Muscle of leg (tissue), 11 donors: ENCODE measurements around the gene CAMKMT. TPM values are rescaled to one million over a fixed set of nuclear protein-coding genes. Genes with fewer than 3 reads are reported as not detected.

Source experiments
- DNase-seq: peaks from one replicate; pipeline ENCODE4 v3.0.0; 2013
- H3K27ac ChIP-seq: one replicate; pipeline ENCODE4 v1.5.1; 2013; ENCODE audit warnings: mild to moderate bottlenecking, low read length, control low read depth
- H3K27me3 ChIP-seq: one replicate; pipeline ENCODE4 v1.6.1; 2013; ENCODE audit warnings: low read length; ENCODE audit not compliant: control insufficient read depth, insufficient read depth
- H3K36me3 ChIP-seq: one replicate; pipeline ENCODE4 v1.6.1; 2013; ENCODE audit warnings: low read length; ENCODE audit not compliant: control insufficient read depth, insufficient read depth
- H3K4me1 ChIP-seq: one replicate; pipeline ENCODE4 v1.6.1; 2013; ENCODE audit warnings: low read length; ENCODE audit not compliant: control insufficient read depth, insufficient read depth
- H3K4me3 ChIP-seq: one replicate; pipeline ENCODE4 v1.5.1; 2013; ENCODE audit warnings: low read length, control low read depth
- H3K9me3 ChIP-seq: replicated peaks from 2 replicates; pipeline ENCODE4 v1.6.1; 2013; ENCODE audit warnings: low read depth, low read length; ENCODE audit not compliant: control insufficient read depth
- WGBS: methylation state at CpG from one replicate; pipeline ENCODE4 v1.1.5; 2013; ENCODE audit warnings: missing lambda C conversion rate; ENCODE audit not compliant: insufficient coverage; 5-methylcytosine and 5-hydroxymethylcytosine counted together
- polyA plus RNA-seq, 8 donors: library from polyadenylated mRNA; unstranded; fragments of 120-200 nt; gene quantifications; one replicate each; pipeline versions ENCODE4 v1.2.1 to v1.2.3, GENCODE V29; 2013; ENCODE audit warnings: inconsistent platforms in 1 of 8, low replicate concordance in 1 of 8; ENCODE audit not compliant: insufficient read length in 8 of 8, insufficient read depth in 1 of 8
- total RNA-seq: library from RNA; stranded (reverse); fragments of 120-200 nt; gene quantifications from one replicate; pipeline ENCODE4 v1.2.4, GENCODE V29; 2013

The CAMKMT gene
- total and polyA plus RNA-seq, 9 donors = 3.8 to 6.1 (median 4.6) TPM

DNA sequence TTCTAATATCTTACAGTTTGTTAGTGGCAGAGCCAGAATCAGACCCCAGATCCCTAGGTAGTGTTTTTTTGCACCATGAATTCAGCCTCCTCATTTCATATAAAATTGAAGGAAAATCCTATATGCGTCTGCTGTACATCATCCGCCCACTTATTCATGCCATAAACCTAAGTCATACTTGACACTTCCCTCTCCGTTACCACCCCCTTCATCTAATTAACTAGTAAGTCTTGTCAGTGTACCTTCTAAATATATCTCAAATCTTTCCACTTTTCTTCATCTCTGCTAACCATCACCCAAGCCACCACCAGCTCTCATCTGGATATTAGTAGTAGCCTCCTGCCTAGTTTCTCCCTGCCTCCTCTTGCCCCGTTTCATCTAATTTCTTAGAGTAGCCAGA lies 331.1 kb downstream of the CAMKMT start:
- DNase-seq = no peak
- Histone ChIP-seq H3K4me1 (no peaks in the 10 kb centered on the region), H3K36me3 (no peaks in the 10 kb centered on the region), H3K4me3 (no peak overlapping the region), H3K9me3 (no peaks in the 10 kb centered on the region), H3K27me3 (no peaks in the 10 kb centered on the region), H3K27ac (no peak overlapping the region)
- WGBS = 86% methylated on average over 3 of the region's 4 CpGs

DNA sequence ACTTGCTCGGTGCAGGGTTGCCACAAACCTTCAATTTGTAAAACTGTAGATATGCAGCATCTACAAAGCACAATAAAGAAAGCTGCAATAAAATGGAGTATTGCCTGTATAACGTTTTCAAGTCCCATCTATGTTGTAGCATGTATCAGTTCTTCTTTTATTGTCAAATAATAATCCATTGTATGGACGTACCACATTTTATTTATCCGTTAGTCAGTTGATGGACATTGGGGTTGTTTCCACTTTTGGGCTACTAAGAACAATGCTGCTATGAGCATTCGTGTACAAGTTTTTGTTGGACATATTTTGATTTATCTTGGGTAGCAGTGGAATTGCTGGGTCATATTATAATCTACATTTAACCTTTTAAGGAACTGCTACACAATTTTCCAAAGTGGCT lies 339.1 kb downstream of the CAMKMT start:
- no peaks in the 10 kb centered on the region for H3K36me3 ChIP-seq
- 100% methylated on average over 1 of the region's 5 CpGs for WGBS
- no peak overlapping the region for H3K27ac ChIP-seq
- H3K27me3 ChIP-seq = no peaks in the 10 kb centered on the region
- no peaks in the 10 kb centered on the region for H3K4me1 ChIP-seq
- no peaks in the 10 kb centered on the region for H3K9me3 ChIP-seq
- no peak for DNase-seq
- no peak overlapping the region for H3K4me3 ChIP-seq

DNA sequence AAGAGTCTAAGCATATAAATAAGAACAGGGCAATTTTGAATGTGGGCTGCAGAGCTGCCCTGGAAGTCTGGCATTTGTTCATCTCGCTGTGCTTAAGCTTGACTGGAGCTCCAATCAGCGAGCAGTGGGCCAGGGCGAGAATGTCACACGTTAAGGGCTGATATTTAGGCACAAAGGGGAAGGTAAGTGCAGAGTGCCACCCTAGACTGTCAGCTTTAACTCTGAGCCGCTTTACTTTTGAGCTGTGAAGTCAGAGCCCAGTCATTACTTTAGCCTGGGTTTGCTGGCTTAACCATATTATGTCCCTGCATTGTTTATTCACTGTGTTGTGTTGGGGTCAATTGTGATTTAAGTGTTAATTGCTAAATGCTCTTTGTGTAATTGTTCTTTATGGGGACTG lies 343.6 kb downstream of the CAMKMT start:
- no peak overlapping the region for H3K27ac ChIP-seq
- H3K9me3 ChIP-seq = no peaks in the 10 kb centered on the region
- WGBS = 47% methylated on average over 5 of the region's 5 CpGs
- H3K27me3 ChIP-seq = no peaks in the 10 kb centered on the region
- H3K36me3 ChIP-seq = no peaks in the 10 kb centered on the region
- DNase-seq = no peak
- H3K4me3 ChIP-seq = no peak overlapping the region
- peaks cover 2% of the 10 kb centered on the region for H3K4me1 ChIP-seq

DNA sequence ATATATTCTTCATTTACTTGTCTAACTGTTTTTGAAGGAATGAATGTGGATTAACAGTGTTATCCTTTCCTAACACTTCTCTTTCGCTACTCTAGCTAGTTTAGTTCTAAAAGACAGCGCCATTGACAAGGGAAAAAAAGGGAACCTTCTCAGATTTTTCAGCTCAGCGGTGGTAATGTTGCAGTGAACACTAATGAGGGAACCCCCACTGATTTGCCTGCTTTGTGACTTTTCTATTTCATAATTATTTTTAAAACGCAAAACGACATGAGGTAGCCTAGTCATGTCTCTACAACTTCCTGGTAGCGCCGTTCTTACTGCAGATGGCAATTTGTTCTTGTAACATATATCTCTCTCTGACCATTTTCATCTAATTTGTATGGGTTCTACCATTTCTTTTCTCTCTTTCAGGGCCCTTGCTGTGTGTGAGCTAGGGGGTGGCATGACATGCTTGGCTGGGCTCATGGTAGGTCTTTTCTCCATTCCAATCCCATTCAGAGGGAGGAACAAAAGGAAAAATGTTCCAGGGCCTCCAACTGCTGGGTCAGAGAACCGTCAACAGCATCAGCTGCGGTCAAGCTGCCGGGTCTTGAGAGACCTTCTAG lies 344.2 kb downstream of the CAMKMT start:
- Histone ChIP-seq H3K9me3 (no peaks in the 10 kb centered on the region), H3K4me1 (peaks cover 2% of the 10 kb centered on the region), H3K27ac (no peak overlapping the region), H3K27me3 (no peaks in the 10 kb centered on the region), H3K4me3 (no peak overlapping the region), H3K36me3 (no peaks in the 10 kb centered on the region)
- WGBS = 100% methylated on average over 2 of the region's 10 CpGs
- no peak for DNase-seq

DNA sequence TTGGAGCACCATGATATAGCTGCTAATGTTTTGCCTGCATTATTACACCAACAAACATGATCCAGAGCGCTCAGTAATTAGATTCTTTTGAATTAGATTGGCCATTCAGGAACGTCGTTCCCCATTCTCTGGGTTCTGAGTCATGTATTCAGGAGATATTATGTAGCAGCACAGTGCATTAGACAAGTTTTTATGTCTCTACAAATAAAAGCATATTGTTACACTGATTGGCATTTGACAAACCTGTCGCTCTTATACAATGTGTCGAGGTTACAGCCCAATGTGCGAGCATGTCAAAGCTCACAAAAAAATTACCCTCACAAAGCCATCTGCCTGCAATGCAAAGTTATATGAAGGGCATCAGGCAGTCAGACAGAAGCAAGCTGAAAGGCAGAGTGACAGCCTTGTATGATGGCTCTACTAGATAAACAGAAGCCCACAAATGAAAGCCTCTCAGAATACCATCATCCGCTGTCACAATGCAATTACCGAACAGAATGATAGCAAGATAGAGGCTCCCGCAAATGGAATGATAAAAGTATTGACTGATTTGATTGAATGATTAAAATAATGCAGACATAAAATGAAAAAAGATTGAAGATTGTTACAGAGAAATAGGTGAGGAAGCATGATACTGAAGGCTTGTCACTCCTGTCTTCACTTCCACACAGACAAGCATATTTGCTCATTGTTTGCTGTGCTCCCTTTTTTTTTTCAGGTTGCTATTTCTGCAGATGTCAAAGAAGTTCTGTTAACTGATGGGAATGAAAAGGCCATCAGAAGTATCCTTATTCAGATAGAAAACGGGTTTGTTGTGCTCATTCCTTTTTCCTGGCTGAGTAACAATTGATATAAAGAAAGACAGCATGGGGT lies 345.2 kb downstream of the CAMKMT start:
- Histone ChIP-seq H3K4me1 (peaks cover 2% of the 10 kb centered on the region), H3K4me3 (no peak overlapping the region), H3K36me3 (no peaks in the 10 kb centered on the region), H3K27me3 (no peaks in the 10 kb centered on the region), H3K9me3 (no peaks in the 10 kb centered on the region), H3K27ac (no peak overlapping the region)
- no peak for DNase-seq
- WGBS = no CpG with 5 or more reads among the region's 10 CpGs

DNA sequence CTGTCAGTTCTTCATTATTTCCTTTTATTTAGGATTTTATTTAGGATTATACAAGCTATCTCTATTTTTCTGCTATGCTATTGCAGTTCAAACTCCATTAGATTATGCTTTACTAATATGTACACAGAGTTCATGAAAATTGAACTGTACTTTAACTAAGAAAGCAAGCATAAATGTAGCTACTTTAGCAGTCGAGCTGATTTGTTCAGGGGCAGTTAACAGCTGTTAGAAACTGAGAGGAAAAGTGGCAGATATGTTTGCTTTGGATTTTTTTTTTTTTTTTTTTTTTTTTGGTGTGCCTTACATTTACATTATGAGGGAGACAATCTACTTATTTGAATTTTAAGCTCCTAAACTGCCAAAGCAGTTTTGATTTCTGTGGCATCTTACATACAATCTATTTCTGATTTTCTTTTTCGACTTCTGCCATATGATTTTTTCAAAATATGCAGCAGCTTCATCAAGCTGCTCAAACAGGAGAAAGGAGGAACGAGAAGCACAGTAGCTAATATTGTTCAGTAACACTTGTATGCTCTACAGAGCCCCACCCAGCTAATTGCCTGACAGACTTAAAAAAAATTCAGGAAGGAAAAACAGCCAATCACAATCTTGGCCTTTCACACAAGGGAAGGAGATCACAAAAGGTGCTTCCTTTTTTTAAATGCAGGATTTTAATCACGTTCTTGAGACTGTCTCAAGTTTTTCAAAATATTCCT lies 346.4 kb downstream of the CAMKMT start:
- Histone ChIP-seq H3K27ac (no peak overlapping the region), H3K27me3 (no peaks in the 10 kb centered on the region), H3K4me3 (no peak overlapping the region), H3K36me3 (no peaks in the 10 kb centered on the region), H3K9me3 (no peaks in the 10 kb centered on the region), H3K4me1 (peaks cover 2% of the 10 kb centered on the region)
- DNase-seq = peak; percentile 51
- no CpG with 5 or more reads among the region's 4 CpGs for WGBS

DNA sequence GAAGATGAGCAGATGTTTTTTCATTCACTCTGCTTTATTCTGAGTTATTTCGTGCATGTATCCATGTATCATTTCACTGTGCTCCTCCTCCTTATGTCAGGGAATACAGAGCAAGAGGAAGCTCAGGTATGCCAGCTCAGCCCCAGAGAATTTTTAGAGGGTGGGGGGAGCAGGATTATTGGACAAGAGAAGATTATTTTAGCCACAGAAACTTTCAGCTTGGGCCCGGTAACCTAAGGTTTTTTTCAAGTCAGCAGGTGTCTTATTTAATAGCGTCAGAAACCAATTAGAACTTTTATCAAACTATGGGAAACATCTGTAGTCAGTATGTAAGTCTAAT lies 346.9 kb downstream of the CAMKMT start:
- H3K4me3 ChIP-seq = no peak overlapping the region
- peaks cover 2% of the 10 kb centered on the region for H3K4me1 ChIP-seq
- H3K27me3 ChIP-seq = no peaks in the 10 kb centered on the region
- no CpG with 5 or more reads among the region's 3 CpGs for WGBS
- no peak overlapping the region for H3K27ac ChIP-seq
- no peaks in the 10 kb centered on the region for H3K36me3 ChIP-seq
- no peak for DNase-seq
- no peaks in the 10 kb centered on the region for H3K9me3 ChIP-seq

DNA sequence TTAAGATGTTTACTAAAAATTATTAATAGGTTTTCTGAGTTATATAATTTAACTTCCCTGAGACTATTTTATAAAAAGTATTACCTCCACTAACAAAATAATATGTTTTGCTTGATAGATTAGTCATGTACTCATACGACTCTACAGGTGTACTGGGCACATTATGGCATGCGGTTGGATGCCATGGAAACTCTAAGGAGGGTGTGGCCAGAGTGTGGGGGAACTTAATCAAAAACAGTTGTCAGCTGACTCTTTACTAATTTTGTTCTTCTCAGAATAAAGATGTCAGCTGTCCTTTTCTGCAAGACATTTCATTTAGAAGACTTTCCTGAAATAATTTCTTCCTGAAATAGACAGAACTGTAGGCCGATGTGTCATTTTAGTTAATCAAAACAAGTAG lies 351.4 kb downstream of the CAMKMT start:
- no CpG with 5 or more reads among the region's 3 CpGs for WGBS
- no peaks in the 10 kb centered on the region for H3K36me3 ChIP-seq
- H3K4me3 ChIP-seq = no peak overlapping the region
- H3K27me3 ChIP-seq = no peaks in the 10 kb centered on the region
- DNase-seq = no peak
- no peak overlapping the region for H3K27ac ChIP-seq
- no peaks in the 10 kb centered on the region for H3K9me3 ChIP-seq
- H3K4me1 ChIP-seq = peaks cover 2% of the 10 kb centered on the region

DNA sequence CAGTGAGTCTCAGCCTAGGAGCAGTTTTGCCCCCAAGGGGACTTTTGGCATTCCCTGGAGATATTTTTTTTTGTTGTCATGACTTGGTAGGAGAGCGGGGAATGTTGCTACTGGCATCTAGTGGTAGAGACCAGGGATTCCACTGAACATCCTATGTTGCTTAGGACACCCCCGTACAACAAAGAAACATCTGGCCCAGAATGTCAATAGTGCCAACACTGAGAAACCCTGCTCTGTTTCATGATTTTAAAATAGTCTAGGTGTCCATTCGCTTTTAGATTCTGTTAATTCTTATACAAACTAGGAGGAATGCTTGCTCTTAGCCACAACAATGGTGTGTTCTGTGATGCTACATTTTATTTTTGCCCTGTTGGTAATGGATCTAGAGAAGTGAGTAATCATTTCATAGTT lies 353.9 kb downstream of the CAMKMT start:
- DNase-seq = peak; percentile 10
- no peaks in the 10 kb centered on the region for H3K27me3 ChIP-seq
- WGBS = no CpG with 5 or more reads among the region's 3 CpGs

DNA sequence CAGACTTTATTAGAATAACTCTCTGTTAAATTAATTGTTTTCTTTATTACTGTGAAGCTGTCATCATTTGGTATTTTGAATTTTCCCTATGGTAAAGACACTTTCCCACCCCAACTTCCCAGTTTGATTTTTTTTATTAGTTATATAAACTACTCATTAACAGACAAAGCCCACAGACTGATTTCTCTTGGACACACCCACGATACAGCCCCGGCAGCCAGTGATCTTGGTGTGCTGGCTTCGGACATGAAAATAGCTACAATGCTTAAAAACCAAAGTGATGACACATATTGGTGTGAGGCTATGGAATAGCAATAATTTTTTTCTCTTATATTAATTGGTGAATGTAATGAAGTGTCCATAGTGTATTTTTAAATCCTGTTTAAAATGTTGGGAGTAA lies 354.4 kb downstream of the CAMKMT start:
- no peaks in the 10 kb centered on the region for H3K4me1 ChIP-seq
- WGBS = no CpG with 5 or more reads among the region's 3 CpGs
- H3K4me3 ChIP-seq = no peak overlapping the region
- no peaks in the 10 kb centered on the region for H3K27me3 ChIP-seq
- H3K36me3 ChIP-seq = no peaks in the 10 kb centered on the region
- no peak overlapping the region for H3K27ac ChIP-seq
- no peaks in the 10 kb centered on the region for H3K9me3 ChIP-seq
- no peak for DNase-seq

More for the DNA sequence above, 353.9 kb downstream of the CAMKMT start:
- H3K36me3 ChIP-seq = no peaks in the 10 kb centered on the region
- no peaks in the 10 kb centered on the region for H3K4me1 ChIP-seq
- H3K9me3 ChIP-seq = no peaks in the 10 kb centered on the region
- H3K27ac ChIP-seq = no peak overlapping the region
- H3K4me3 ChIP-seq = no peak overlapping the region
